ENCODE results near the gene RRP1B. TPM values are rescaled to one million over a fixed set of nuclear protein-coding genes. Genes with fewer than 3 reads are reported as not detected.
"Not testable (repeated sequence)": the region's sequence is repeated elsewhere in the genome, so short reads cannot be mapped to it uniquely, and the experiment has no call there.

RRP1B gene
- total RNA-seq, 1 donor from 2014 or later, result 34.0 TPM

GRCh38 chr21:43708745-43709381 lies 49.5 kb downstream of the RRP1B start:
- no peak overlapping the region for H3K27ac ChIP-seq (ENCODE audit: low read depth, low read length)
- peaks cover 5% of the 10 kb centered on the region for H3K4me1 ChIP-seq (ENCODE audit: insufficient read depth, low read length)
- Mint-ChIP-seq H3K36me3 (ENCODE audit: low read depth, unreplicated experiment) (no peaks in the 10 kb centered on the region), H3K4me1 (ENCODE audit: low read depth, unreplicated experiment) (peaks cover 8% of the 10 kb centered on the region), H3K9me3 (ENCODE audit: unreplicated experiment) (peaks cover 2% of the 10 kb centered on the region), H3K27ac (ENCODE audit: unreplicated experiment) (no peak overlapping the region), H3K27me3 (ENCODE audit: low read depth, unreplicated experiment) (peaks cover 7% of the 10 kb centered on the region), H3K4me3 (ENCODE audit: unreplicated experiment) (no peak overlapping the region)
- H3K9ac ChIP-seq (ENCODE audit: low read length), result no peak overlapping the region
- FAIRE-seq (no peak), DNase-seq (ENCODE audit: low read depth) (no peak)
- no peak overlapping the region for H3K4me2 ChIP-seq (ENCODE audit: low read length)
- no peak overlapping the region for H2AFZ ChIP-seq (ENCODE audit: low read depth, low read length)
- no peaks in the 10 kb centered on the region for H4K20me1 ChIP-seq (ENCODE audit: insufficient read depth, low read length)
- H3K27me3 ChIP-seq (ENCODE audit: insufficient read depth, low read length), result peaks cover 4% of the 10 kb centered on the region
- no peaks in the 10 kb centered on the region for H3K79me2 ChIP-seq (ENCODE audit: insufficient read depth, low read length)
- H3K9me3 ChIP-seq (ENCODE audit: insufficient read depth, low read depth, low read length), result no peaks in the 10 kb centered on the region
- H3K4me3 ChIP-seq (ENCODE audit: insufficient read depth, low read depth, low read length), result no peak overlapping the region
- no peak for TF ChIP-seq EZH2 (IDR thresholded peaks at IDR 0.05; ENCODE audit: insufficient read depth, low read length)
- TF ChIP-seq, protein P1, sequence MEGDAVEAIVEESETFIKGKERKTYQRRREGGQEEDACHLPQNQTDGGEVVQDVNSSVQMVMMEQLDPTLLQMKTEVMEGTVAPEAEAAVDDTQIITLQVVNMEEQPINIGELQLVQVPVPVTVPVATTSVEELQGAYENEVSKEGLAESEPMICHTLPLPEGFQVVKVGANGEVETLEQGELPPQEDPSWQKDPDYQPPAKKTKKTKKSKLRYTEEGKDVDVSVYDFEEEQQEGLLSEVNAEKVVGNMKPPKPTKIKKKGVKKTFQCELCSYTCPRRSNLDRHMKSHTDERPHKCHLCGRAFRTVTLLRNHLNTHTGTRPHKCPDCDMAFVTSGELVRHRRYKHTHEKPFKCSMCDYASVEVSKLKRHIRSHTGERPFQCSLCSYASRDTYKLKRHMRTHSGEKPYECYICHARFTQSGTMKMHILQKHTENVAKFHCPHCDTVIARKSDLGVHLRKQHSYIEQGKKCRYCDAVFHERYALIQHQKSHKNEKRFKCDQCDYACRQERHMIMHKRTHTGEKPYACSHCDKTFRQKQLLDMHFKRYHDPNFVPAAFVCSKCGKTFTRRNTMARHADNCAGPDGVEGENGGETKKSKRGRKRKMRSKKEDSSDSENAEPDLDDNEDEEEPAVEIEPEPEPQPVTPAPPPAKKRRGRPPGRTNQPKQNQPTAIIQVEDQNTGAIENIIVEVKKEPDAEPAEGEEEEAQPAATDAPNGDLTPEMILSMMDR (IDR thresholded peaks at IDR 0.05; ENCODE audit: insufficient read depth, low read depth, low read length), result no peak
- no peaks in the 10 kb centered on the region for H3K36me3 ChIP-seq (ENCODE audit: insufficient read depth, low read length)

- TF ChIP-seq EZH2 (IDR thresholded peaks at IDR 0.05; ENCODE audit: insufficient read depth, low read length), result no peak
- TF ChIP-seq, protein P1 (IDR thresholded peaks at IDR 0.05; ENCODE audit: insufficient read depth, low read depth, low read length), result no peak
- DNase-seq (ENCODE audit: low read depth), result peak; percentile 74
- Mint-ChIP-seq H3K4me3 (ENCODE audit: unreplicated experiment) (peak overlapping the region; percentile 40), H3K4me1 (ENCODE audit: low read depth, unreplicated experiment) (peaks cover 14% of the 10 kb centered on the region), H3K27me3 (ENCODE audit: low read depth, unreplicated experiment) (peaks cover 4% of the 10 kb centered on the region), H3K27ac (ENCODE audit: unreplicated experiment) (peak overlapping the region; percentile 96), H3K9me3 (ENCODE audit: unreplicated experiment) (peaks cover 2% of the 10 kb centered on the region), H3K36me3 (ENCODE audit: low read depth, unreplicated experiment) (no peaks in the 10 kb centered on the region)
- Histone ChIP-seq H3K36me3 (ENCODE audit: insufficient read depth, low read length) (no peaks in the 10 kb centered on the region), H3K9ac (ENCODE audit: low read length) (no peak overlapping the region), H3K27ac (ENCODE audit: low read depth, low read length) (no peak overlapping the region), H4K20me1 (ENCODE audit: insufficient read depth, low read length) (no peaks in the 10 kb centered on the region), H2AFZ (ENCODE audit: low read depth, low read length) (peak overlapping the region; percentile 2), H3K9me3 (ENCODE audit: insufficient read depth, low read depth, low read length) (no peaks in the 10 kb centered on the region), H3K27me3 (ENCODE audit: insufficient read depth, low read length) (peaks cover 4% of the 10 kb centered on the region), H3K4me1 (ENCODE audit: insufficient read depth, low read length) (peaks cover 5% of the 10 kb centered on the region), H3K79me2 (ENCODE audit: insufficient read depth, low read length) (no peaks in the 10 kb centered on the region), H3K4me2 (ENCODE audit: low read length) (peak overlapping the region; percentile 46), H3K4me3 (ENCODE audit: insufficient read depth, low read depth, low read length) (no peak overlapping the region)
- FAIRE-seq, result no peak
Measured at GRCh38 chr21:43712268-43712942, 53.0 kb downstream of the RRP1B start.

DNA sequence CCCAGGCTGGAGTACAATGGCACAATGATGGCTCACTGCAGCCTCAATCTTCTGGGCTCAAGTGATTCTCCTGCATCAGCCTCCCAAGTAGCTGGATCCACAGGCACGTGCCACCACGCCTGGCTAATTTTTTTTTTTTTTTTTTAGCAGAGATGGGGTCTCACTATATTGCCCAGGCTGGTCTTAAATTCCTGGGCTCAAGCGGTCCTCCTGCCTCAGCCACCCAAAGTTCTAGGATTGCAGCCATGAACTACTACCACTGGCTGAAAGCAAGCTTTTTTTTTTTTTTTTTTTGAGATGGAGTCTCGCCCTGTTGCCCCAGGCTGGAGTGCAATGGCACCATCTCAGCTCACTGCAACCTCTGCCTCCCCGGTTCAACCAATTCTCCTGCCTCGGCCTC lies 53.8 kb downstream of the RRP1B start:
- H3K9me3 Mint-ChIP-seq (ENCODE audit: unreplicated experiment); H3K27me3 ChIP-seq (ENCODE audit: insufficient read depth, low read length); DNase-seq (ENCODE audit: low read depth); H3K27ac Mint-ChIP-seq (ENCODE audit: unreplicated experiment); H3K4me3 Mint-ChIP-seq (ENCODE audit: unreplicated experiment); H3K4me1 ChIP-seq (ENCODE audit: insufficient read depth, low read length); FAIRE-seq; H3K27me3 Mint-ChIP-seq (ENCODE audit: low read depth, unreplicated experiment); H3K27ac ChIP-seq (ENCODE audit: low read depth, low read length); H3K36me3 ChIP-seq (ENCODE audit: insufficient read depth, low read length); H2AFZ ChIP-seq (ENCODE audit: low read depth, low read length); H3K36me3 Mint-ChIP-seq (ENCODE audit: low read depth, unreplicated experiment); H3K4me2 ChIP-seq (ENCODE audit: low read length); H3K79me2 ChIP-seq (ENCODE audit: insufficient read depth, low read length); H3K9me3 ChIP-seq (ENCODE audit: insufficient read depth, low read depth, low read length); H3K9ac ChIP-seq (ENCODE audit: low read length); H3K4me3 ChIP-seq (ENCODE audit: insufficient read depth, low read depth, low read length); H4K20me1 ChIP-seq (ENCODE audit: insufficient read depth, low read length): not testable (repeated sequence)
- peaks cover 14% of the 10 kb centered on the region for H3K4me1 Mint-ChIP-seq (ENCODE audit: low read depth, unreplicated experiment)
